ENCODE results near the gene AGTPBP1.
A peak's percentile ranks its signal among the peaks of the same experiment; 100 is the strongest.
"Not testable (repeated sequence)": the region's sequence is repeated elsewhere in the genome, so short reads cannot be mapped to it uniquely, and the experiment has no call there.

The AGTPBP1 gene

GRCh38 chr9:85631809-85632208 is 109.9 kb downstream of the AGTPBP1 start:
- no peak for DNase-seq (ENCODE audit: low spot score)

GRCh38 chr9:85630676-85631075 is 111.1 kb downstream of the AGTPBP1 start:
- DNase-seq (ENCODE audit: low spot score) = no peak

- DNase-seq (ENCODE audit: low spot score) = no peak
These were observed 124.5 kb downstream of the AGTPBP1 start for GRCh38 chr9:85617141-85617670.

- DNase-seq (ENCODE audit: low spot score) = no peak
These were observed 126.0 kb downstream of the AGTPBP1 start for GRCh38 chr9:85615792-85616191.

- DNase-seq (ENCODE audit: low spot score) = peak; percentile 60
These were observed 131.5 kb downstream of the AGTPBP1 start for GRCh38 chr9:85610074-85610860.

GRCh38 chr9:85605905-85606304 is 135.8 kb downstream of the AGTPBP1 start:
- DNase-seq (ENCODE audit: low spot score) = no peak

GRCh38 chr9:85603936-85604335 is 137.8 kb downstream of the AGTPBP1 start:
- DNase-seq (ENCODE audit: low spot score) = no peak

GRCh38 chr9:85602742-85603141 is 139.0 kb downstream of the AGTPBP1 start:
- no peak for DNase-seq (ENCODE audit: low spot score)

GRCh38 chr9:85600675-85601263 is 141.0 kb downstream of the AGTPBP1 start:
- no peak for DNase-seq (ENCODE audit: low spot score)

- no peak for DNase-seq (ENCODE audit: low spot score)
These were observed 142.1 kb downstream of the AGTPBP1 start for GRCh38 chr9:85599540-85600105.

GRCh38 chr9:85594316-85594715 is 147.4 kb downstream of the AGTPBP1 start:
- DNase-seq (ENCODE audit: low spot score) = no peak

- DNase-seq (ENCODE audit: low spot score) = no peak
These were observed 155.1 kb downstream of the AGTPBP1 start for GRCh38 chr9:85586684-85587083.

GRCh38 chr9:85577353-85577952 is 164.3 kb downstream of the AGTPBP1 start:
- no peak for DNase-seq (ENCODE audit: low spot score)

GRCh38 chr9:85575868-85576267 is 165.9 kb downstream of the AGTPBP1 start:
- DNase-seq (ENCODE audit: low spot score) = no peak

- not testable (repeated sequence) for DNase-seq (ENCODE audit: low spot score)
These were observed 168.2 kb downstream of the AGTPBP1 start for GRCh38 chr9:85573546-85573945.

GRCh38 chr9:85572917-85573316 is 168.8 kb downstream of the AGTPBP1 start:
- DNase-seq (ENCODE audit: low spot score) = not testable (repeated sequence)

- DNase-seq (ENCODE audit: low spot score) = no peak
These were observed 171.8 kb downstream of the AGTPBP1 start for GRCh38 chr9:85569988-85570387.

- no peak for DNase-seq (ENCODE audit: low spot score)
These were observed 182.2 kb downstream of the AGTPBP1 start for GRCh38 chr9:85559526-85559925.

- DNase-seq (ENCODE audit: low spot score) = no peak
These were observed 187.4 kb downstream of the AGTPBP1 start for GRCh38 chr9:85554349-85554748.

- DNase-seq (ENCODE audit: low spot score) = no peak
These were observed 188.3 kb downstream of the AGTPBP1 start for GRCh38 chr9:85553475-85553874.

GRCh38 chr9:85547599-85547998 is 194.2 kb downstream of the AGTPBP1 start:
- DNase-seq (ENCODE audit: low spot score) = no peak

GRCh38 chr9:85543196-85543595 is 198.6 kb downstream of the AGTPBP1 start:
- DNase-seq (ENCODE audit: low spot score) = no peak

- no peak for DNase-seq (ENCODE audit: low spot score)
These were observed 199.9 kb downstream of the AGTPBP1 start for GRCh38 chr9:85541876-85542275.
